ENCODE measurements around the gene RCAN1. TPM values are rescaled to one million over a fixed set of nuclear protein-coding genes. Genes with fewer than 3 reads are reported as not detected.

RCAN1 gene
- total and polyA plus RNA-seq, 9 donors, result 22.0 to 62.7 (median 32.1) TPM

DNA sequence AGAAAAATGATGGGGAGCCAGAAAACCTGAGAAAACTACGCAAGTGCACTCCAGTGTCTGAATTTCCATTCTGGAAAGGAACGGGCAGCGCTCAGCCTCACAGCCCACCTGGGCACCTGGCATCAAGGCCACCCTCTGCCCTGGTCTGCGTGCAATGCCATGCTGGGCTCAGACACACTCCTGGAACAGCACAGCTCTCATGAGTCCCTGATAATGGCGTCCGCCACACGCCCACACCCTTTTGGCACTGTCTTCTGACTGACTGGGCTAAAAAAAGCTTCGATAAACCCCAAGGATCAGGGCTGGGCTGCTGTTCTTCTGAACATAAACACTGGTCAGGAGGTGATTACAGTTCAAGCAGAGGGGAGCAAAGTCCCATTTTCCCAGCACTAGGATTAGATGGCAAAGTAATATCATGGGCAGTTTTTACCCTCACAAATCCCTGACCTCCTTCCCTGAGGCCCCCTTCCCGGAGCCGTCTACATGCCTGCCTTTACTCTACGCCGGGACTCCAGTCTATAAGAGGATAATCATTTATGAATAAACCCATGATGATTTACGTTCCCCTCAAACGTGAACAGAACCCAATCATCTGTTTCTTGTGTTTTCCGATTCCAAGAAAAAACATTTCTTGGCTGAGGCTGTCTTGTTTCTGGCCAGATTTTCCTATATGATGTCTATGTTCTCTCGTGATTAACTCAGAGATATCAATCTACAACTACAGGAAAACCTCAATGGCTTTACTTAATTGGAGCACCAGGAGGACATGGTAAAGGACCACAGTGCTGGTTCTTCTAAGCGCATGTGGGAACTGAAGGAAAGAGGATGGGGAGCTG lies 22.6 kb downstream of the RCAN1 start:
- 50% methylated on average over 9 of the region's 17 CpGs for WGBS (ENCODE audit: insufficient coverage)
- H3K27me3 ChIP-seq (ENCODE audit: control insufficient read depth, insufficient read depth, low read length), result peaks cover 2% of the 10 kb centered on the region
- peak; percentile 74 for DNase-seq
- H3K4me3 ChIP-seq (ENCODE audit: low read length), result no peak overlapping the region
- H3K36me3 ChIP-seq (ENCODE audit: control insufficient read depth, insufficient read depth, low read length), result no peaks in the 10 kb centered on the region
- H3K9me3 ChIP-seq (replicated peaks; ENCODE audit: control insufficient read depth, low read depth, low read length), result peaks cover 2% of the 10 kb centered on the region
- H3K27ac ChIP-seq (ENCODE audit: low read length), result peak overlapping the region; percentile 38
- peaks cover 29% of the 10 kb centered on the region for H3K4me1 ChIP-seq (ENCODE audit: control insufficient read depth, insufficient read depth, low read length)

DNA sequence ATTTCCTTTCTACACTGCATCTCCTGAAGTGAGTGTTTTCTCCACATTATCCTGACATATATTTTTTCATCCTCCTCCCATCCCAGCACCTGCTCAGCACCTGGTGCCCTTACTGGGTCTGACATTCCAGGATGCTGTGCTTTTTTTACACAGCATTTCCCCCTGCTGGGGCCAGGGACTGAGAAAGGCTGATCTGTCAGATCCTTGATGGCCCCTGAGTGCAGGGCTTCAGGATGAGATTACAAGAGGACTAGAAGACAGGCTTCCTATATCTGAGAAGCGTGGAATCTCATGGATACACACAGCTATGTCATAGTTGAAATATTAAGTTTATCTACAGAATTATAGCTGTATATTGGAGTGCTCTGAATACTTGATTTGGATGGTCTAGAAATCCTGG lies 24.4 kb downstream of the RCAN1 start:
- Histone ChIP-seq H3K4me1 (ENCODE audit: control insufficient read depth, insufficient read depth, low read length) (peaks cover 29% of the 10 kb centered on the region), H3K27ac (ENCODE audit: low read length) (no peak overlapping the region), H3K36me3 (ENCODE audit: control insufficient read depth, insufficient read depth, low read length) (no peaks in the 10 kb centered on the region), H3K4me3 (ENCODE audit: low read length) (no peak overlapping the region), H3K27me3 (ENCODE audit: control insufficient read depth, insufficient read depth, low read length) (peaks cover 2% of the 10 kb centered on the region), H3K9me3 (replicated peaks; ENCODE audit: control insufficient read depth, low read depth, low read length) (peaks cover 2% of the 10 kb centered on the region)
- DNase-seq, result no peak
- no CpG with 5 or more reads among the region's 1 CpG for WGBS (ENCODE audit: insufficient coverage)

DNA sequence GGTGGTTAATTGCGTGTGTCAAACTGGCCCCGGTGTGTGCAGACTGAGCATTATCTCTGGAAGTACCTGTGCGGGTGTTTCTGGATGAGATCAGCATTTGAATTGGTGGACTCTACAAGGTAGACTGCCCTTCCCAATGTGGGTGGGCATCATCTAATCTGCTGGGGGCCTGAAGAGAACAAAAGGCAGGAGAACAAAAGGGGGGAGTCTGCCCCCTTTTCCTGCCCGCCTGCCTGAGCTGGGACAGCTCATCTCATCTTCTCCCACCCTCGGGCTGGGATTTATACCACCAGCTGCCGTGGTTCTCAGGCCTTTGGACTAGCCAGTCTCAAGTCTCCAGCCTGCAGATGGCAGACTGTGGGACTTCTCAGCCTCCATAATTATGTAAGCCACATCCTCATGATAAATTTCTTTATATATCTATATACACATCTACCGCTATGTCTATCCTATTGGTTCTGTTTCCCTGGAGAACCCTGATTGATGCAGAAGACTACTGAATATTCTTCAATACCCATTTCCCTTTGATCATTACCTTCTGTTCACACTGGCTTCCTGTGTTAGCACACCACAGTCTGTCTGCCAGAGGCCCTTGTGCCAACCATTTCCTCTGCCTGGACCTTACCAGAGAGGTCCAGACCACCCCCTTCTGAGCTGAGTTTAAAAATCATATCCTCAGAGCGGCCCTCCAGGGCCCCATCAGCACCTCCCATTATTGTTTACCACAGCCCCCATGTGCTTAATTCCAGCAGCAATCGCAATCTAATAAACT lies 25.2 kb downstream of the RCAN1 start:
- no peak overlapping the region for H3K27ac ChIP-seq (ENCODE audit: low read length)
- no peaks in the 10 kb centered on the region for H3K36me3 ChIP-seq (ENCODE audit: control insufficient read depth, insufficient read depth, low read length)
- H3K9me3 ChIP-seq (replicated peaks; ENCODE audit: control insufficient read depth, low read depth, low read length), result peaks cover 2% of the 10 kb centered on the region
- no peak overlapping the region for H3K4me3 ChIP-seq (ENCODE audit: low read length)
- WGBS (ENCODE audit: insufficient coverage), result 86% methylated on average over 8 of the region's 9 CpGs
- no peak for DNase-seq
- H3K27me3 ChIP-seq (ENCODE audit: control insufficient read depth, insufficient read depth, low read length), result peaks cover 2% of the 10 kb centered on the region
- peaks cover 28% of the 10 kb centered on the region for H3K4me1 ChIP-seq (ENCODE audit: control insufficient read depth, insufficient read depth, low read length)

- H3K4me3 ChIP-seq (ENCODE audit: low read length), result no peak overlapping the region
- WGBS (ENCODE audit: insufficient coverage), result 57% methylated on average over 1 of the region's 3 CpGs
- peak; percentile 29 for DNase-seq
- peaks cover 20% of the 10 kb centered on the region for H3K4me1 ChIP-seq (ENCODE audit: control insufficient read depth, insufficient read depth, low read length)
- no peaks in the 10 kb centered on the region for H3K27me3 ChIP-seq (ENCODE audit: control insufficient read depth, insufficient read depth, low read length)
- H3K27ac ChIP-seq (ENCODE audit: low read length), result no peak overlapping the region
- peaks cover 2% of the 10 kb centered on the region for H3K9me3 ChIP-seq (replicated peaks; ENCODE audit: control insufficient read depth, low read depth, low read length)
- no peaks in the 10 kb centered on the region for H3K36me3 ChIP-seq (ENCODE audit: control insufficient read depth, insufficient read depth, low read length)
Observed at GRCh38 chr21:34583926-34584563, 30.9 kb downstream of the RCAN1 start.

- Histone ChIP-seq H3K27me3 (ENCODE audit: control insufficient read depth, insufficient read depth, low read length) (no peaks in the 10 kb centered on the region), H3K9me3 (replicated peaks; ENCODE audit: control insufficient read depth, low read depth, low read length) (peaks cover 1% of the 10 kb centered on the region), H3K36me3 (ENCODE audit: control insufficient read depth, insufficient read depth, low read length) (no peaks in the 10 kb centered on the region), H3K27ac (ENCODE audit: low read length) (no peak overlapping the region), H3K4me3 (ENCODE audit: low read length) (no peak overlapping the region), H3K4me1 (ENCODE audit: control insufficient read depth, insufficient read depth, low read length) (peaks cover 23% of the 10 kb centered on the region)
- DNase-seq, result peak; percentile 23
- WGBS (ENCODE audit: insufficient coverage), result 87% methylated on average over 9 of the region's 10 CpGs
Observed at GRCh38 chr21:34582506-34583150, 32.3 kb downstream of the RCAN1 start.

GRCh38 chr21:34580181-34580700 lies 34.7 kb downstream of the RCAN1 start:
- peak; percentile 65 for DNase-seq
- WGBS (ENCODE audit: insufficient coverage), result 74% methylated on average over 3 of the region's 9 CpGs
- no peaks in the 10 kb centered on the region for H3K36me3 ChIP-seq (ENCODE audit: control insufficient read depth, insufficient read depth, low read length)
- no peaks in the 10 kb centered on the region for H3K27me3 ChIP-seq (ENCODE audit: control insufficient read depth, insufficient read depth, low read length)
- H3K9me3 ChIP-seq (replicated peaks; ENCODE audit: control insufficient read depth, low read depth, low read length), result no peaks in the 10 kb centered on the region
- H3K4me1 ChIP-seq (ENCODE audit: control insufficient read depth, insufficient read depth, low read length), result peaks cover 26% of the 10 kb centered on the region
- H3K27ac ChIP-seq (ENCODE audit: low read length), result no peak overlapping the region
- H3K4me3 ChIP-seq (ENCODE audit: low read length), result no peak overlapping the region

GRCh38 chr21:34579411-34579810 lies 35.5 kb downstream of the RCAN1 start:
- DNase-seq, result no peak
- Histone ChIP-seq H3K27ac (ENCODE audit: low read length) (no peak overlapping the region), H3K4me3 (ENCODE audit: low read length) (no peak overlapping the region), H3K36me3 (ENCODE audit: control insufficient read depth, insufficient read depth, low read length) (no peaks in the 10 kb centered on the region), H3K9me3 (replicated peaks; ENCODE audit: control insufficient read depth, low read depth, low read length) (no peaks in the 10 kb centered on the region), H3K4me1 (ENCODE audit: control insufficient read depth, insufficient read depth, low read length) (peaks cover 30% of the 10 kb centered on the region), H3K27me3 (ENCODE audit: control insufficient read depth, insufficient read depth, low read length) (no peaks in the 10 kb centered on the region)
- WGBS (ENCODE audit: insufficient coverage), result no CpG with 5 or more reads among the region's 1 CpG

GRCh38 chr21:34576041-34576511 lies 38.8 kb downstream of the RCAN1 start:
- no peak overlapping the region for H3K4me3 ChIP-seq (ENCODE audit: low read length)
- H3K27ac ChIP-seq (ENCODE audit: low read length), result no peak overlapping the region
- H3K9me3 ChIP-seq (replicated peaks; ENCODE audit: control insufficient read depth, low read depth, low read length), result no peaks in the 10 kb centered on the region
- 83% methylated on average over 2 of the region's 5 CpGs for WGBS (ENCODE audit: insufficient coverage)
- no peak for DNase-seq
- no peaks in the 10 kb centered on the region for H3K27me3 ChIP-seq (ENCODE audit: control insufficient read depth, insufficient read depth, low read length)
- H3K4me1 ChIP-seq (ENCODE audit: control insufficient read depth, insufficient read depth, low read length), result peaks cover 25% of the 10 kb centered on the region
- no peaks in the 10 kb centered on the region for H3K36me3 ChIP-seq (ENCODE audit: control insufficient read depth, insufficient read depth, low read length)

DNA sequence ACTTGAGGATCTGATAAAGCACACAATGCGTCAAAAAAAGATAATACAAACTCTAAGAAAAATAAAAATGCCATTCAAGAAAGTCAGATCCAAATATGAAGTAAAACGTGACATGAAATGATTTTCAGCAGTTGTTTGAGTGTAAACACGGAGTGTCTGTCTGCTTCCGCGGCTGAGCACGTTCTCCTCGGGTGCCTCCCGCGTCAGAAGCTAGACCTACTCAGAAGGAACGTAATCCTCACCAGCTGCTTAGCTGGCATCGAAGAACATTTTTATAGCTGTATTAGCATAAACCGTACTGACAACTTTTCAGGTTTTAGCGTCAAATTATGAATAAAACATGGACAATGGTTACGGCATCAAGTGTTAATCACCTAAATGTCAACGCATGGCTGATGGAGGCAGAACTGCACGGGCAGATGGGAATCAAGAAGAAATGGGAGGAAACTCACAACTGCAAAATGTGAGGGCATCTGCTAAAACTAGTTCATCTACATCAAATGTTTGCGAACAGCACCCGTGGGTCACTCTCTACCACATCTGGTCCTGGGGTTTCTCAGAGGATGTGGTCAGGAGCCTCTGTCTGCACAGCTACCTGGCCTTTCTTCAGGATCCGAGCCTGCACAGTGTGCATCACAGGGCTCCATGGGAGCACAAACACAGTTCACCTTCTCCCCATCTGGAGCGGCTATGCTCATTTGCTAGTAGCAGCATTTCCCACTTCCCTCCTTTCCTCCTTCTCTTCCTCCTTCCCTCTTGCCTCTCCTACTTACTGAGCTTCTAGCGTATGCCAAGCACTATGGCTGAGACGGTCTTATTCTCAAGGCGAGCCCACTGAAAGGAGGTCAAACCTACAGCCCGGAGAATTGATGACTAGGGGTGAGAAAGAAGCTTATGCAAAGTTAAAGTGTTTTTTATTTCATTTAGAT lies 40.0 kb downstream of the RCAN1 start:
- WGBS (ENCODE audit: insufficient coverage), result 80% methylated on average over 15 of the region's 24 CpGs
- H3K4me1 ChIP-seq (ENCODE audit: control insufficient read depth, insufficient read depth, low read length), result peaks cover 15% of the 10 kb centered on the region
- no peaks in the 10 kb centered on the region for H3K36me3 ChIP-seq (ENCODE audit: control insufficient read depth, insufficient read depth, low read length)
- H3K27me3 ChIP-seq (ENCODE audit: control insufficient read depth, insufficient read depth, low read length), result no peaks in the 10 kb centered on the region
- H3K27ac ChIP-seq (ENCODE audit: low read length), result no peak overlapping the region
- peak; percentile 37 for DNase-seq
- no peak overlapping the region for H3K4me3 ChIP-seq (ENCODE audit: low read length)
- no peaks in the 10 kb centered on the region for H3K9me3 ChIP-seq (replicated peaks; ENCODE audit: control insufficient read depth, low read depth, low read length)

Data from muscle of leg (tissue), 11 donors.